Mucosa of rectum (tissue), 2 donors: ENCODE results near the gene UBE2O.

Experiments
- H3K27ac ChIP-seq, 2 donors: one replicate each; pipeline ENCODE4 v1.7.0; 2013; ENCODE audit warnings: inconsistent platforms in 2 of 2, low read depth in 2 of 2, low read length in 2 of 2
- H3K27me3 ChIP-seq, 2 donors: one replicate each; pipeline ENCODE4 v1.7.0; 2013; ENCODE audit warnings: low read length in 2 of 2; ENCODE audit not compliant: control insufficient read depth in 2 of 2, insufficient read depth in 2 of 2
- H3K36me3 ChIP-seq, 2 donors: one replicate each; pipeline ENCODE4 v1.7.0; 2013; ENCODE audit warnings: low read length in 2 of 2; ENCODE audit not compliant: control insufficient read depth in 2 of 2, insufficient read depth in 2 of 2
- H3K4me1 ChIP-seq, 2 donors: one replicate each; pipeline ENCODE4 v1.7.0; 2013; ENCODE audit warnings: low read length in 2 of 2, mild to moderate bottlenecking in 1 of 2; ENCODE audit not compliant: control insufficient read depth in 2 of 2, insufficient read depth in 2 of 2
- H3K4me3 ChIP-seq, 2 donors: one replicate each; pipeline ENCODE4 v1.7.0; 2013; ENCODE audit warnings: low read length in 2 of 2
- H3K9ac ChIP-seq, 2 donors: one replicate each; pipeline ENCODE4 v1.7.0; 2013; ENCODE audit warnings: low read length in 2 of 2, low read depth in 1 of 2, mild to moderate bottlenecking in 1 of 2
- H3K9me3 ChIP-seq, 2 donors: one replicate each; pipeline ENCODE4 v1.7.0; 2013; ENCODE audit warnings: low read length in 2 of 2; ENCODE audit not compliant: control insufficient read depth in 2 of 2
- donor health status: healthy.
- donor health status: Normal muscosa, but diverticular disease.

Gene UBE2O

DNA sequence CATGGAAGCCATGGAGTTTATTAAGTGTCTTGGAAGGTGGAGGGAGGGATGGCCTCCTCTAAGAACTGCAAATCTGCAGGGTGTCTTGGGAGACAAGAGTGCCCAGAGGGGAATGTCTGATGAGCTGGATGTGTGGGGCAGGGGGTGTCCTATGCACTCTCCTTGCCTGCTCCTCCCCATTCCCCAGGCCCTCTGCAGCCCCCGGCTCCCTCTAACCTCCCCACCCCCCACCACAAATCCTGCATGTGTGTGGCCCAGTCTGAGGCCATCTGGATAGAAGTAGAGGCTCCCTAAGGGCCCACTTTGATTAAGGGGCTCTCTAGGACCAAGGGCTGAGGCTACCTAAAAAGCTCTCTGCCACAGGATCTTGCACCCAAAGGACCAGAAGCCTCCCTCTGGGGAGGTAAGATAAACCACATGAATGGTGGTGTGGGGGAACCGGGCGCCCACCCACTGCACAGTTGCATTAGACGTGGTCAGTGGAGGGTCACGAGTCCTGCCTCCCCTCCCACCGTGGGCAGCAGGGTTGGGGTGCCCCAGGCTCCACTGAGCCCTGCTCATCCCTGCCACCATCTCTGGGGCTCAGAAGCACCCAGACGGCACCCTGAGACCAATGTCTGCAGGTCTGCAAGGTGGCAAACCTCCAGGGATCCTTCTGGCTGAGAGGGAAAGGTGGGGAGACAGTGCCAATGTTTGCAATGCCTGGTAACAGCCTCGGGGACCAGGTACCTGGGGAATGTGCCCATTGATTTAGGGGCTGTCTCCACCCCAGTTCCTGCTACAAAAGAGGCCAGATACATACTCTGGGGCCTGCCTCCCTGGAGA lies 15.1 kb upstream of the UBE2O start:
- Histone ChIP-seq H3K9ac (no peak overlapping the region), H3K4me3 (no peak overlapping the region), H3K9me3 (no peaks in the 10 kb centered on the region), H3K36me3 (peaks cover 0 to 5% of the 10 kb centered on the region in 2 donors), H3K27ac (no peak overlapping the region), H3K27me3 (no peaks in the 10 kb centered on the region), H3K4me1 (no peaks in the 10 kb centered on the region)

DNA sequence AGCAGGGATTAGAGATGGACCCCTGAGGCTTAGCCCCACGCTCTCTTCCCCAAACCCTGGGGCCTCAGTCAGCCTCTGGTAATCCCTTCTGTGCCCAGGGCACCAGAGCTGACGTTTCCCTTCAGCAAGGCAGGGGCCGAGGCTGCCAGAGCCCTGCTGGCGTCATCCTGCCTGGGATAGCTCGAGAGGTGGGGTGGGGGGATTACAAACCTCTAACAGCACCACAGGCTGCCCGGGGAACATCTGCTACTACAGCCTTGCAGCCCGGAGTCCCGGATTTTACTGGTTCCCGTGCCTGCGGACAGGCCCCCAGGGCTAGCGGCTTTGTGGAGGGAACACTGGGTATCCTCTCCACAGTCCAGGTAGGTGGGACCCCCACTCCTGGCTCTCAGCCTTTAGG lies 14.4 kb upstream of the UBE2O start, which contains the start of gene AANAT:
Gene AANAT (plus strand): TSS at position 238 of the 400 bp plus-strand sequence. CDS start 1,144 bp downstream, outside the sequence.
- no peak within 1 kb of the TSS for H3K9ac ChIP-seq
- H3K9me3 ChIP-seq, result no peaks in the 10 kb centered on the region
- H3K27me3 ChIP-seq, result no peaks in the 10 kb centered on the region
- H3K36me3 ChIP-seq, result peaks cover 0 to 4% of the 10 kb centered on the region in 2 donors
- H3K4me1 ChIP-seq, result no peaks in the 10 kb centered on the region
- no peak within 1 kb of the TSS for H3K27ac ChIP-seq
- no peak within 1 kb of the TSS for H3K4me3 ChIP-seq

DNA sequence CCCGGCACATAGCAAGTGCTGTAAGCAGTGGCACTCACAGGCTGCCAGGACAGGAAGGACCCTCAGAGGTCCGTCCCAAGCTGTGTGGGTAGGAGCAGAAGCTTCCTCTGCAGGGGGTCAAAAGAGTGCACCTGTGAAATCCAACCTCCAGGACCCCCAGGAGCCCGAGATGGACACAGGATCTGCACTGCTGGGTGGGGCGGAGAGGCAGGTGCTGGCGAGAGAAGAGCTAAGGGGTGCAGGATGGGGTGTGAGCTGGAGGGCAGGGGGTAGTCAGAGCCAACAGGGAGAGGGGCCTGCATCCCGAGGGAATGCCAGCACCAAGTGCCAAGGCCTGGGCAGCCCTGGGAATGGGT lies 13.8 kb upstream of the UBE2O start:
- H3K9ac ChIP-seq, result no peak overlapping the region
- no peaks in the 10 kb centered on the region for H3K9me3 ChIP-seq
- no peaks in the 10 kb centered on the region for H3K4me1 ChIP-seq
- H3K4me3 ChIP-seq, result no peak overlapping the region
- H3K27me3 ChIP-seq, result peaks cover 0 to under 1% of the 10 kb centered on the region in 2 donors
- no peak overlapping the region for H3K27ac ChIP-seq
- peaks cover 0 to 2% of the 10 kb centered on the region in 2 donors for H3K36me3 ChIP-seq

DNA sequence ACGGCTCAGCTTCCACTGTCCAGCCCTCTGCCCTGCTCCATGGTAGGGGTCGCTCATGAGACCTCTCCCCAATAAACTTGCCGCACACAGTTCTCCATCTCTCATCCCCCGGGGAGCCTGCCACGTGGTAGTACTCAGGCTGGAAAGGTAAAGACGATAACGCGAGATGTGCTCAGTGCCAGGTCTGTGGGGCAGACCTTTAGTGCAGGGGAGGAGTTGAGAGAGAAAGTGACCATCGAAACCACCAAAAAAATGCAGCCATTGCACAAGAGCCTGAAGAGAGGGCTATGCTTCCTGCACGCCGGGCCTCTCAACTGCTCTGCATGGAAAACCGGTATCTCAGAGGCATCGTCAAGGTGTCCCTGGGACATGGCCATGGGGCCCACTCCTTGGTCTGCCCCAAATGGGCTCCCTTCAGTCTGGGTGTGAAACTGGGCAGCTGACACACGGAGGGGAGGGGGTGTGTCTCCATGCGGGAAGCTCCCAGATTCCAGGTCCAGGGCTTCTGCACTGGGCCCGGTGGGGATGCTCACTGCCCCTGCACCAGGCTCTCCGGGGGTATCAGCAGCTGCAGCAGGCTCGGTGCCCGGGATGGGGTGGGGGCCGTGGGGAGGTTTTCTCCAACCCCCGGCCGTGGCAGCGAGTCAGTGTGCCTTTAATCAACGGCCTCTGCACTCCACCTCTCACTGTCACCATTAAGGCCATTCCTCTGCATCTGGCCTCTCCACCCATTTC lies 9.8 kb upstream of the UBE2O start:
- Histone ChIP-seq H3K9me3 (no peaks in the 10 kb centered on the region), H3K9ac (no peak overlapping the region), H3K4me3 (no peak overlapping the region), H3K4me1 (no peaks in the 10 kb centered on the region), H3K27ac (no peak overlapping the region), H3K36me3 (no peaks in the 10 kb centered on the region), H3K27me3 (peaks cover 0 to 2% of the 10 kb centered on the region in 2 donors)

GRCh38 chr17:76461765-76462555 lies 9.0 kb upstream of the UBE2O start:
- Histone ChIP-seq H3K36me3 (no peaks in the 10 kb centered on the region), H3K9ac (no peak overlapping the region), H3K27me3 (peaks cover 0 to 2% of the 10 kb centered on the region in 2 donors), H3K9me3 (no peaks in the 10 kb centered on the region), H3K27ac (no peak overlapping the region), H3K4me1 (no peaks in the 10 kb centered on the region), H3K4me3 (no peak overlapping the region)

GRCh38 chr17:76459674-76460073 lies 6.7 kb upstream of the UBE2O start:
- peaks cover 0 to 2% of the 10 kb centered on the region in 2 donors for H3K27me3 ChIP-seq
- H3K36me3 ChIP-seq, result no peaks in the 10 kb centered on the region
- H3K4me1 ChIP-seq, result no peaks in the 10 kb centered on the region
- H3K4me3 ChIP-seq, result no peak overlapping the region
- H3K27ac ChIP-seq, result no peak overlapping the region
- no peaks in the 10 kb centered on the region for H3K9me3 ChIP-seq
- no peak overlapping the region for H3K9ac ChIP-seq

DNA sequence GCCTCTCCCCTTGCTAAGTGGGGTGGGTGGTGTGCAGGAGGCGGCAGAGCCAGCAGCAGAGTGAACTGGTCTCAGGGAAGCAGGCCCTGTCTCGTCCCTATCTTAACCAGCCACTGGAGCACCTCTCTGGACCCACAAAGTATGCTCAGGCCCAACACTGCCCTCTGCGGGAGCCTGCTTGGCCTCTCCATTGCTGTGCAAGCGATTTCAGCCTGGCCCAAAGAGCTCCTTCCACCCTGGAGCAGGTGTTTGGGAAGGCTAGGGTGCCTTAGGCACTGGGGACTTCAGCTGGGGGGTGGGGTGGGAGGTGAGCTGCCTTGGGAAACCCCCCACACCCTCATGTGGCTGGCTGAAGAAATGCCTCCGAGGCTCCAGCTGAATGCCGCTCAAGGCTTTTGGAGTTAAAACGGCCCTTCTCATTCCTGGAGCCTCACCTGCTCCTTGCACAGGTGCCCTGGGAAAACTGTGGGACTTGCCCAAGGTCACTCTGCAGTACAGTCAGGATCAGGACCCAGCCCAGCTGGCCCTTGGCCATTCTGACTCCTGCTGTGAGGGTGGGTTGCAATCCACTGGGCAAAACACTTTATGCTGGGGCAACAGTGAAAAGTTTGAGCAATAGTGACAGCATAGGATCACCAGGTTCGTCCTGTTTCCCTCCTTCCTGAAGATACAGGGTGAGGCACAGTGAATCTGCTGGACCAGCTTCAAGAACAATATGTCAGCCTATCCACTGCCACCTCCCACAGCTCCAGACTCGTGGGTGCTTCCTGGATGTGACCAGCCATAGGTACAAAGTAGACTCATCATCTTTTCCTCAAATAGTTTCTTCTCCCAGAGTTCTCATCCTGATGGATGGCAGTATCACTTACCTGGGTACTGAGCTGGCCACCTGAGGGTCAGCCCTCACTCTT lies 5.9 kb upstream of the UBE2O start:
- no peak overlapping the region for H3K4me3 ChIP-seq
- no peaks in the 10 kb centered on the region for H3K9me3 ChIP-seq
- H3K36me3 ChIP-seq, result no peaks in the 10 kb centered on the region
- H3K9ac ChIP-seq, result no peak overlapping the region
- H3K4me1 ChIP-seq, result no peaks in the 10 kb centered on the region
- H3K27me3 ChIP-seq, result peaks cover 0 to 2% of the 10 kb centered on the region in 2 donors
- no peak overlapping the region for H3K27ac ChIP-seq

- Histone ChIP-seq H3K36me3 (no peaks in the 10 kb centered on the region), H3K4me3 (peak overlapping the region in 1 of 2 donors; percentile 76), H3K4me1 (peaks cover 8 to 9% of the 10 kb centered on the region in 2 donors), H3K9ac (no peak overlapping the region), H3K27me3 (no peaks in the 10 kb centered on the region), H3K9me3 (no peaks in the 10 kb centered on the region), H3K27ac (no peak overlapping the region)
Observed at GRCh38 chr17:76453431-76453743, 435 bp upstream of the UBE2O start.

- H3K4me3 ChIP-seq, result peak overlapping the region; percentile 70 to 76
- no peaks in the 10 kb centered on the region for H3K27me3 ChIP-seq
- peaks cover 8 to 9% of the 10 kb centered on the region in 2 donors for H3K4me1 ChIP-seq
- H3K36me3 ChIP-seq, result no peaks in the 10 kb centered on the region
- H3K9me3 ChIP-seq, result no peaks in the 10 kb centered on the region
- H3K9ac ChIP-seq, result peak overlapping the region; percentile 15 to 51
- H3K27ac ChIP-seq, result no peak overlapping the region
Observed at GRCh38 chr17:76452127-76452659, 759 bp downstream of the UBE2O start.
